ENCODE measurements around the gene COMMD7. TPM values are rescaled to one million over a fixed set of nuclear protein-coding genes. Genes with fewer than 3 reads are reported as not detected.

COMMD7 gene
- total and polyA plus RNA-seq, 9 of the 15 experiments (the other 6 are each of a cell fraction or from before 2014, with no cell fraction given) = 11.9 to 69.1 (median 34.7) TPM

- no TSS peak for BruUV-seq (replicated peaks)
- H3K9me3 ChIP-seq (replicated peaks; ENCODE audit: control insufficient read depth, insufficient read depth, low read depth, low read length) = no peaks in the 10 kb centered on the region
- no peaks in the 10 kb centered on the region for H3K27me3 ChIP-seq (ENCODE audit: control insufficient read depth in 2 of 2, insufficient read depth in 2 of 2, low read length in 2 of 2)
- ChIA-PET POLR2A (interaction anchor here (0.6 to 2.2 kb wide), 8 partner anchors 8 to 197 kb away, joined by 3 to 11 read pairs (median 4); partner anchors contain the start of gene DNMT3B), CTCF (ENCODE audit: low intra/inter-chr PET ratio) (interaction anchor here (1.5 to 5.0 kb wide), 2 partner anchors 102 to 255 kb away, joined by 9 to 66 read pairs; partner anchors contain the start of gene C20orf203)
- peak overlapping the region in 1 of 2 experiments; percentile 7; a peak in 1 of 4 replicates for H3K9ac ChIP-seq (ENCODE audit: insufficient read depth in 1 of 2, low read depth in 2 of 2, low read length in 2 of 2)
- peaks cover 4% of the 10 kb centered on the region for H3K9me1 ChIP-seq (ENCODE audit: control insufficient read depth, insufficient read depth, low read length)
- in situ Hi-C loops (cut with MboI) = loop anchor here (10.0 kb wide), 1 partner anchor 263 kb away; no protein-coding TSS in a partner anchor
- H2AFZ ChIP-seq (ENCODE audit: low read depth, low read length) = no peak overlapping the region
- H3K79me2 ChIP-seq (ENCODE audit: control insufficient read depth, insufficient read depth, low read length) = peaks cover 68% of the 10 kb centered on the region
- H3K4me1 ChIP-seq (replicated peaks in 1 of 2; ENCODE audit: control insufficient read depth in 2 of 2, insufficient read depth in 2 of 2, low read length in 2 of 2) = peaks cover 6 to 24% of the 10 kb centered on the region in 2 experiments; a peak in 3 of 5 replicates
- no peak for ATAC-seq
- FAIRE-seq = no peak
- no peak for DNase-seq (ENCODE audit: extremely low read depth in 1 of 4, low spot score in 3 of 4)
- H3K4me2 ChIP-seq (ENCODE audit: insufficient read depth, low read length) = no peak overlapping the region
- H3K4me3 ChIP-seq = no peak overlapping the region
- H4K20me1 ChIP-seq (replicated peaks; ENCODE audit: control insufficient read depth, insufficient read depth, low read length) = peaks cover 23% of the 10 kb centered on the region
- intact Hi-C loops (cut with micrococcal nuclease) = no loop called here
- no peak overlapping the region; the same call in 2 of the 3 replicates for H3K27ac ChIP-seq (ENCODE audit: extremely low read depth, low read depth, low read length)
- no peak for TF ChIP-seq ZNF512 (tag; IDR thresholded peaks at IDR 0.05)
- no peak for TF ChIP-seq AFF1 (IDR thresholded peaks at IDR 0.05; ENCODE audit: low read depth in 1 of 2, partially characterized antibody in 2 of 2)
- H3K36me3 ChIP-seq (ENCODE audit: control insufficient read depth, insufficient read depth, low read length) = peaks cover 74% of the 10 kb centered on the region
- whole genome bisulfite sequencing (ENCODE audit: insufficient coverage, low coverage, missing lambda C conversion rate) = 83% methylated on average over 8 of the region's 8 CpGs
Observed at GRCh38 chr20:32777177-32777956, 34.1 kb upstream of the COMMD7 start.
